Cardiac fibroblast (primary cell): Measurements from ENCODE around the gene DDHD1.

Experiments
- DNase-seq, 2 donors: peaks; one replicate each; pipeline versions ENCODE4 v3.0.0 to v3.0.0-alpha.2; 2010; ENCODE audit warnings: low read depth in 2 of 2
- H3K4me3 ChIP-seq, 2 donors: replicated peaks in 1 of 2; 1 replicate in 1 of 2; 2 replicates in 1 of 2; pipeline ENCODE4 v1.5.1; 2011; ENCODE audit warnings: low read depth in 2 of 2, low read length in 2 of 2, mild to moderate bottlenecking in 2 of 2, moderate library complexity in 1 of 2
- TF ChIP-seq, protein P1 (sequence below): IDR thresholded peaks from one replicate; pipeline ENCODE4 v1.5.1; 2011; ENCODE audit warnings: low read depth, mild to moderate bottlenecking, low read length, inconsistent platforms

DDHD1 gene

GRCh38 chr14:53062856-53063255 is 90.3 kb downstream of the DDHD1 start:
- TF ChIP-seq, protein P1, sequence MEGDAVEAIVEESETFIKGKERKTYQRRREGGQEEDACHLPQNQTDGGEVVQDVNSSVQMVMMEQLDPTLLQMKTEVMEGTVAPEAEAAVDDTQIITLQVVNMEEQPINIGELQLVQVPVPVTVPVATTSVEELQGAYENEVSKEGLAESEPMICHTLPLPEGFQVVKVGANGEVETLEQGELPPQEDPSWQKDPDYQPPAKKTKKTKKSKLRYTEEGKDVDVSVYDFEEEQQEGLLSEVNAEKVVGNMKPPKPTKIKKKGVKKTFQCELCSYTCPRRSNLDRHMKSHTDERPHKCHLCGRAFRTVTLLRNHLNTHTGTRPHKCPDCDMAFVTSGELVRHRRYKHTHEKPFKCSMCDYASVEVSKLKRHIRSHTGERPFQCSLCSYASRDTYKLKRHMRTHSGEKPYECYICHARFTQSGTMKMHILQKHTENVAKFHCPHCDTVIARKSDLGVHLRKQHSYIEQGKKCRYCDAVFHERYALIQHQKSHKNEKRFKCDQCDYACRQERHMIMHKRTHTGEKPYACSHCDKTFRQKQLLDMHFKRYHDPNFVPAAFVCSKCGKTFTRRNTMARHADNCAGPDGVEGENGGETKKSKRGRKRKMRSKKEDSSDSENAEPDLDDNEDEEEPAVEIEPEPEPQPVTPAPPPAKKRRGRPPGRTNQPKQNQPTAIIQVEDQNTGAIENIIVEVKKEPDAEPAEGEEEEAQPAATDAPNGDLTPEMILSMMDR = no peak
- DNase-seq = peak; percentile 59 to 82
- no peak overlapping the region for H3K4me3 ChIP-seq

DNA sequence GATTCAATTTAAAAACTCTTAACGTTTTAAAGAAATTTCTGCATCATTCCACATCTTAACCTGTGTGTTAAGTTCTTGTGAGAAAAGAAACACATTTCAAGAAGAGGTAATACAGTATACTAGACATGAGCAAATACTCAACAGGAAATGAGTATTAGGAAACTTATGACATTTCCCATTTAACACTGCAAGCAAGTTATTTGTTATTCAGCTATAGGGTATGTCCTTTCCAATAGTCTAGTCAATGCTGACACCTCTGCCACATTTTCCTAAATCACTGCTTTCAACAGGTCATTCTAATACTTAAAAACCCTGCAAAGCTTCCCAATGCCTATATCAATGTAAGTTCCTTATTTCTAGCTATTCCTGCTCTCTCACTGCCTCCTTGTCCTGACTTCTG is 93.1 kb downstream of the DDHD1 start:
- no peak overlapping the region for H3K4me3 ChIP-seq
- DNase-seq = peak; percentile 30 to 64
- TF ChIP-seq, protein P1 = no peak

DNA sequence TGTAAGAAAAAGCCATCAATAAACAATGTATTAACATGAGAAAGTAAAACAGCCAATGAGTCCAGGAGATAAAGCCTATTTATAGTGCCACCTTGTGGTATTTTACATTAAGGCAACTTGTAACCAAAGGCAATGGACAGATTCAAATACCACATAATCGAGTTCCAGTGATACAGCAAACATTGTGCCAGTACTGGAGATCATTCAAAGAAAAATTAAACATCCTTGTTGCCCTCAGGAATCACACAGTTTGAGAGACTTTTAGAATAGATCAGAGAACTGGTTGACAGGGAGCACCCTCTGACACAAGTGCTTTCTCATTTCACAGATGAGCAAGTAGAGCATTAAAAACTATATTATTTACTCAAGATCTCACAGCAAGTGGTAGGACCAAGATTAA is 98.1 kb downstream of the DDHD1 start:
- no peak overlapping the region for H3K4me3 ChIP-seq
- TF ChIP-seq, protein P1 = peak; percentile 66
- DNase-seq = peak; percentile 77 to 84

DNA sequence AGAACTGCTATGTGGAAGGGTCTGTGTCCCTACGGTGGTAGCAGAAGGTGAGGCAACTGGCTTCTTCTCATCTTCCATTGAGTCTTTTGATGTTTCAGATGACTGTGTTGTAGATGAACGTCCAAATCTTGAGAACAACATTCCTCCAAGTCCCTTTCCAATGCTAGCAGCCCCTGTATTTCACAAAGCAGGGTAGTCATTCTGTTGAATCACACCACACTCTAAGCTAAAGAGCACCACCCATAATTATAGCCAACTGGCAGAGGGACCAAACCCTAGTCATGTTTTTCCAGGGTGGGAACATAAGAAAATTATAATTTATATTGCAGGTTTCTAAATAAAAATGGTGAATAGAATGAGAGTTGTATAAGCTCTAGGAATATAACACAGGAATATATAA is 98.7 kb downstream of the DDHD1 start:
- peak; percentile 56 to 92 for DNase-seq
- TF ChIP-seq, protein P1 = no peak
- H3K4me3 ChIP-seq = no peak overlapping the region

DNA sequence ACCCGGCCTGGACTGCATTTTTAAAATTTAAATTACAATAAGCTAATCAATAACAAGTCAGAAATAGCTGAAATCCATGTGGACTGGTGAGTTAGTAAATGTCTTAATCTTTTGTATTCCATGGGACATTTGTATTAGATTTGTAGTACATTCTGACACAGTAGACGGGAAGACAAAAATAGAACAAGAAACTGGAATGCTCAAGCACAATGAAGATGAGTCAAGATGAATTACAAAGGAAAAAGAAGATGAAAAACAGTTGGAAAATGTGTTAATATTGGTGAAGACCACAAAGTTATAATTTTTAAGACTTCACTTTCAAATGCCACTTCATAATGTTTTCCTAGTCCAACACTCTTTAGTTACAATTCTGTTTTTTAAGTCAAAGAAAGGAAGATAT is 104.5 kb downstream of the DDHD1 start:
- TF ChIP-seq, protein P1 = no peak
- peak in 1 of 2 donors; percentile 36 for DNase-seq
- no peak overlapping the region for H3K4me3 ChIP-seq

GRCh38 chr14:53047307-53048069 is 105.6 kb downstream of the DDHD1 start:
- no peak for DNase-seq
- no peak overlapping the region for H3K4me3 ChIP-seq
- TF ChIP-seq, protein P1 = no peak
